ENCODE results near the gene DGKB. TPM values are rescaled to one million over a fixed set of nuclear protein-coding genes. Genes with fewer than 3 reads are reported as not detected.

Gene DGKB
- total RNA-seq, 1 donor from 2014 or later: 5.5 TPM

GRCh38 chr7:14606101-14606500 lies 296.4 kb downstream of the DGKB start:
- no peak overlapping the region for H2AFZ ChIP-seq (replicated peaks)
- H3K36me3 ChIP-seq: no peaks in the 10 kb centered on the region
- H3K4me1 ChIP-seq: peaks cover 9% of the 10 kb centered on the region
- H3K27ac ChIP-seq: no peak overlapping the region
- no peak for TF ChIP-seq CTCF (IDR thresholded peaks at IDR 0.05)
- H3K27me3 Mint-ChIP-seq (ENCODE audit: insufficient read depth, low read depth): no peaks in the 10 kb centered on the region
- no peaks in the 10 kb centered on the region for H3K79me2 ChIP-seq (ENCODE audit: low read depth)
- H3K4me2 ChIP-seq: no peak overlapping the region
- H4K20me1 ChIP-seq (ENCODE audit: low read depth): no peaks in the 10 kb centered on the region
- no peak overlapping the region for H3K27ac Mint-ChIP-seq
- H3K4me1 Mint-ChIP-seq: peaks cover 3% of the 10 kb centered on the region
- no peaks in the 10 kb centered on the region for H3K9me3 Mint-ChIP-seq
- H3K27me3 ChIP-seq: no peaks in the 10 kb centered on the region
- H3K4me3 Mint-ChIP-seq: no peak overlapping the region
- H3K9ac ChIP-seq: no peak overlapping the region
- no peaks in the 10 kb centered on the region for H3K9me3 ChIP-seq (ENCODE audit: low read depth)
- peak; percentile 39 for DNase-seq (ENCODE audit: low spot score)
- H3K4me3 ChIP-seq: no peak overlapping the region
- peaks cover 7% of the 10 kb centered on the region for H3F3A ChIP-seq (ENCODE audit: low read depth)
- H3K36me3 Mint-ChIP-seq: no peaks in the 10 kb centered on the region

GRCh38 chr7:14604606-14605005 lies 297.9 kb downstream of the DGKB start:
- Histone ChIP-seq H3K36me3 (no peaks in the 10 kb centered on the region), H3K4me2 (no peak overlapping the region), H3K4me1 (peaks cover 9% of the 10 kb centered on the region), H2AFZ (replicated peaks) (no peak overlapping the region), H3K9me3 (ENCODE audit: low read depth) (no peaks in the 10 kb centered on the region), H3K27me3 (no peaks in the 10 kb centered on the region), H3F3A (ENCODE audit: low read depth) (peaks cover 7% of the 10 kb centered on the region), H3K9ac (no peak overlapping the region), H3K79me2 (ENCODE audit: low read depth) (no peaks in the 10 kb centered on the region), H4K20me1 (ENCODE audit: low read depth) (no peaks in the 10 kb centered on the region), H3K27ac (no peak overlapping the region), H3K4me3 (no peak overlapping the region)
- no peak overlapping the region for H3K4me3 Mint-ChIP-seq
- no peaks in the 10 kb centered on the region for H3K27me3 Mint-ChIP-seq (ENCODE audit: insufficient read depth, low read depth)
- no peaks in the 10 kb centered on the region for H3K9me3 Mint-ChIP-seq
- H3K27ac Mint-ChIP-seq: no peak overlapping the region
- DNase-seq (ENCODE audit: low spot score): no peak
- TF ChIP-seq CTCF (IDR thresholded peaks at IDR 0.05) (no peak), EZH2phosphoT487 (IDR thresholded peaks at IDR 0.05) (no peak), EZH2 (IDR thresholded peaks at IDR 0.05) (no peak)
- peaks cover 3% of the 10 kb centered on the region for H3K4me1 Mint-ChIP-seq
- H3K36me3 Mint-ChIP-seq: no peaks in the 10 kb centered on the region

GRCh38 chr7:14602851-14603250 lies 299.7 kb downstream of the DGKB start:
- TF ChIP-seq EZH2 (IDR thresholded peaks at IDR 0.05): no peak
- TF ChIP-seq EZH2phosphoT487 (IDR thresholded peaks at IDR 0.05): no peak
- no peak for TF ChIP-seq CTCF (IDR thresholded peaks at IDR 0.05)
- Histone ChIP-seq H3K27me3 (no peaks in the 10 kb centered on the region), H2AFZ (replicated peaks) (no peak overlapping the region), H3K4me3 (no peak overlapping the region), H3K27ac (no peak overlapping the region), H3F3A (ENCODE audit: low read depth) (peaks cover 7% of the 10 kb centered on the region), H4K20me1 (ENCODE audit: low read depth) (no peaks in the 10 kb centered on the region), H3K79me2 (ENCODE audit: low read depth) (no peaks in the 10 kb centered on the region), H3K36me3 (no peaks in the 10 kb centered on the region), H3K9ac (no peak overlapping the region), H3K9me3 (ENCODE audit: low read depth) (no peaks in the 10 kb centered on the region), H3K4me2 (no peak overlapping the region), H3K4me1 (peaks cover 9% of the 10 kb centered on the region)
- no peak overlapping the region for H3K27ac Mint-ChIP-seq
- DNase-seq (ENCODE audit: low spot score): no peak
- no peaks in the 10 kb centered on the region for H3K9me3 Mint-ChIP-seq
- H3K36me3 Mint-ChIP-seq: no peaks in the 10 kb centered on the region
- peaks cover 3% of the 10 kb centered on the region for H3K4me1 Mint-ChIP-seq
- no peaks in the 10 kb centered on the region for H3K27me3 Mint-ChIP-seq (ENCODE audit: insufficient read depth, low read depth)
- H3K4me3 Mint-ChIP-seq: no peak overlapping the region
